ENCODE results near the gene NMT1.

The NMT1 gene

DNA sequence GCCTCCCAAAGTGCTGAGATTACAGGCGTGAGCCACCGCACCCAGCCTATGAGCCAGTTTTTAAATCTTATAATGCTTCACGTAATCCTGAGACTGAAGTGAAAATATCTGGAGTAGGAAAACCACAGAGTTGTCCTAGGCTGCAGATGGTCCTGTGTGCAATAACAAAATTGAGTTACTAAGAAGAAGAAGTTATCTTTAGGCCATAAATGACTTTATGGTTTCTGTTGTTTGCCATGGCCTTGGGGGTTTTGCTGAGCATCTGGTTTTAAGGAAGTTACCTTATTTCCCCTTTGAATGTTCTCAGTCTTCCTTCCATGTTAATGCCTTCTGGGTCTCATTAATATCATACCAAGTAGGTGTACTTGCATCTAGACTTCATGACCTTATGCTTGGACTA is 16.5 kb downstream of the NMT1 start:
- H4K20me1 ChIP-seq (ENCODE audit: control insufficient read depth, insufficient read depth, low read depth, low read length) = peaks cover 4% of the 10 kb centered on the region; the same call in 1 of the 2 replicates
- H3K79me2 ChIP-seq (ENCODE audit: control insufficient read depth, low read length) = peaks cover 82% of the 10 kb centered on the region

DNA sequence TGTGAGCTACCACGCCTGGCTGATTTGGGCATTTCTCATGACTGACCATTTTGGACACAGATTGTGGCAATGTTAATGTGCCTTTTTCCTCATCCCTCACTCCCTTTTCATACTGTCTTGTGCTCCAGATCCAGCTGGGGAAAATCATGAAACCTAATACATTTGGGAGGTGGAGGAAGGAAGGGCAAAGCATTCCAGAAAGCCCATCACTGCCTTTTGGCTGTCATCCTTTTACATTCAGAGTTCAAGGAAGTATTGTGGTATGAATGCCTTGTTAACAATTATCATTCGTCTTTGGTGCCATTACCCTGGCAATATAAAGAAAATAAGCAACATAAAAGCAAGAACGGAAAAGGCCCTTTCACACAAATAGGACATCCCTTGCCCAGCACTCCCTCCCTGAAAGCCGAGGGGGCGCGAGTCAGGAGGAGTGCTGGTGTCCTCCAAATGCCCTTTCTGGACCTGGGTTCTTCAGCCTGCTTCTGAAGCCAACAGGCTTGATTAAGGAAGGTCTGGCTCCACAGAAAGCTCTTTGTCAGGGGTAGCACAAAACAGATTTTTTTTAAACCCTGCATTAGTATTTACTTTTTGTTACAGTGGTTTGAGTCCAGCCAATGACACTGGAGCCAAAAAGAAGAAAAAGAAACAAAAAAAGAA is 20.1 kb downstream of the NMT1 start:
- Histone ChIP-seq H3K36me3 (ENCODE audit: control insufficient read depth, low read length) (peaks cover 58% of the 10 kb centered on the region), H4K20me1 (ENCODE audit: control insufficient read depth, insufficient read depth, low read depth, low read length) (no peaks in the 10 kb centered on the region), H3K9me3 (ENCODE audit: control insufficient read depth, insufficient read depth, low read length) (no peaks in the 10 kb centered on the region), H3K4me1 (ENCODE audit: control insufficient read depth, low read length) (peaks cover 5% of the 10 kb centered on the region), H3K4me2 (ENCODE audit: low read length) (no peak overlapping the region), H3K27ac (ENCODE audit: low read depth, low read length) (no peak overlapping the region), H3F3A (ENCODE audit: control insufficient read depth, insufficient read depth) (peaks cover 5% of the 10 kb centered on the region), H3K9me2 (replicated peaks; ENCODE audit: control insufficient read depth, low read length) (no peaks in the 10 kb centered on the region), H3K79me2 (ENCODE audit: control insufficient read depth, low read length) (peaks cover 47% of the 10 kb centered on the region), H3K4me3 (ENCODE audit: low read length) (no peak overlapping the region), H3K27me3 (ENCODE audit: control insufficient read depth, low read length) (no peaks in the 10 kb centered on the region)
- no peak for TF ChIP-seq EZH2phosphoT487 (IDR thresholded peaks at IDR 0.05; ENCODE audit: borderline replicate concordance, low read length)
- TF ChIP-seq, protein P1, sequence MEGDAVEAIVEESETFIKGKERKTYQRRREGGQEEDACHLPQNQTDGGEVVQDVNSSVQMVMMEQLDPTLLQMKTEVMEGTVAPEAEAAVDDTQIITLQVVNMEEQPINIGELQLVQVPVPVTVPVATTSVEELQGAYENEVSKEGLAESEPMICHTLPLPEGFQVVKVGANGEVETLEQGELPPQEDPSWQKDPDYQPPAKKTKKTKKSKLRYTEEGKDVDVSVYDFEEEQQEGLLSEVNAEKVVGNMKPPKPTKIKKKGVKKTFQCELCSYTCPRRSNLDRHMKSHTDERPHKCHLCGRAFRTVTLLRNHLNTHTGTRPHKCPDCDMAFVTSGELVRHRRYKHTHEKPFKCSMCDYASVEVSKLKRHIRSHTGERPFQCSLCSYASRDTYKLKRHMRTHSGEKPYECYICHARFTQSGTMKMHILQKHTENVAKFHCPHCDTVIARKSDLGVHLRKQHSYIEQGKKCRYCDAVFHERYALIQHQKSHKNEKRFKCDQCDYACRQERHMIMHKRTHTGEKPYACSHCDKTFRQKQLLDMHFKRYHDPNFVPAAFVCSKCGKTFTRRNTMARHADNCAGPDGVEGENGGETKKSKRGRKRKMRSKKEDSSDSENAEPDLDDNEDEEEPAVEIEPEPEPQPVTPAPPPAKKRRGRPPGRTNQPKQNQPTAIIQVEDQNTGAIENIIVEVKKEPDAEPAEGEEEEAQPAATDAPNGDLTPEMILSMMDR (IDR thresholded peaks at IDR 0.05; ENCODE audit: low read depth, low read length, poor library complexity, severe bottlenecking) = no peak

More for the DNA sequence above, 16.5 kb downstream of the NMT1 start:
- Histone ChIP-seq H3K27me3 (ENCODE audit: control insufficient read depth, low read length) (no peaks in the 10 kb centered on the region), H3K4me1 (ENCODE audit: control insufficient read depth, low read length) (peaks cover 5% of the 10 kb centered on the region), H3K9me2 (replicated peaks; ENCODE audit: control insufficient read depth, low read length) (no peaks in the 10 kb centered on the region), H3K4me2 (ENCODE audit: low read length) (no peak overlapping the region), H3K9me3 (ENCODE audit: control insufficient read depth, insufficient read depth, low read length) (no peaks in the 10 kb centered on the region), H3K27ac (ENCODE audit: low read depth, low read length) (no peak overlapping the region), H3F3A (ENCODE audit: control insufficient read depth, insufficient read depth) (peaks cover 5% of the 10 kb centered on the region), H3K4me3 (ENCODE audit: low read length) (no peak overlapping the region), H3K36me3 (ENCODE audit: control insufficient read depth, low read length) (peaks cover 56% of the 10 kb centered on the region)
- TF ChIP-seq, protein P1 (IDR thresholded peaks at IDR 0.05; ENCODE audit: low read depth, low read length, poor library complexity, severe bottlenecking) = no peak
- TF ChIP-seq EZH2phosphoT487 (IDR thresholded peaks at IDR 0.05; ENCODE audit: borderline replicate concordance, low read length) = no peak

DNA sequence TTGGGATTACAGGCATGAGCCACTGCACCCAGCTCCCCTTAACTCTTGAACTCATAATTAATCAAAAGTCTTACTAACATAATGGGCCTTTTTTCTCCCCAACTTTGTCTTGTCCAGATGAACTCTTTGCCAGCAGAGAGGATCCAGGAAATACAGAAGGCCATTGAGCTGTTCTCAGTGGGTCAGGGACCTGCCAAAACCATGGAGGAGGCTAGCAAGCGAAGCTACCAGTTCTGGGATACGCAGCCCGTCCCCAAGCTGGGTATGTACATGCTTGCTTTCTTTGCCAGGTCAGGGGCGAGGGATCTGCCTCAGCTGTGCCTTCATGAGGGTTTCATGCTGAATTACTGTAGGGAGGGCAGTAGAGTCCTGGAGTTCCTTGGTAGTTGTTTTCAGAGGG is 25.3 kb downstream of the NMT1 start:
- no peak for TF ChIP-seq EZH2phosphoT487 (IDR thresholded peaks at IDR 0.05; ENCODE audit: borderline replicate concordance, low read length)
- TF ChIP-seq, protein P1 (IDR thresholded peaks at IDR 0.05; ENCODE audit: low read depth, low read length, poor library complexity, severe bottlenecking) = no peak
- Histone ChIP-seq H3K4me2 (ENCODE audit: low read length) (no peak overlapping the region), H3K36me3 (ENCODE audit: control insufficient read depth, low read length) (peaks cover 76% of the 10 kb centered on the region), H3K27ac (ENCODE audit: low read depth, low read length) (no peak overlapping the region), H3K27me3 (ENCODE audit: control insufficient read depth, low read length) (no peaks in the 10 kb centered on the region), H3K9me3 (ENCODE audit: control insufficient read depth, insufficient read depth, low read length) (no peaks in the 10 kb centered on the region), H3K79me2 (ENCODE audit: control insufficient read depth, low read length) (peaks cover 3% of the 10 kb centered on the region; the same call in 1 of the 2 replicates), H3K4me3 (ENCODE audit: low read length) (no peak overlapping the region), H3F3A (ENCODE audit: control insufficient read depth, insufficient read depth) (no peaks in the 10 kb centered on the region), H3K4me1 (ENCODE audit: control insufficient read depth, low read length) (no peaks in the 10 kb centered on the region), H3K9me2 (replicated peaks; ENCODE audit: control insufficient read depth, low read length) (no peaks in the 10 kb centered on the region), H4K20me1 (ENCODE audit: control insufficient read depth, insufficient read depth, low read depth, low read length) (no peaks in the 10 kb centered on the region)

Data from DOHH2 (cell line).